H1 (cell line): ENCODE data around the gene PTPRG. TPM values are rescaled to one million over a fixed set of nuclear protein-coding genes. Genes with fewer than 3 reads are reported as not detected.

Source experiments
- JUND ChIP-seq: IDR thresholded peaks from 2 replicates; pipeline ENCODE4 v1.6.1; 2011; ENCODE audit warnings: mild to moderate bottlenecking, improper control_type of control experiment, low read length
- polyA plus RNA-seq, 7 experiments: library from polyadenylated mRNA; depleted of rRNA in 3 of 7; stranded (reverse) in 5 of 7; unstranded in 2 of 7; fragments of >200 nt in 5 of 7; fragments of 200-250 nt in 2 of 7; gene quantifications; 1 replicate in 5 of 7; 2 replicates in 1 of 7; 4 replicates in 1 of 7; pipeline versions ENCODE4 v1.2.1 to v1.2.3, GENCODE V29; 2011 to 2013; ENCODE audit warnings: missing spikeins in 2 of 7, mixed read lengths in 2 of 7
- total RNA-seq: library from RNA; stranded (reverse); fragmentation: NEBNext Ultra II Directional; extraction: Animal tissue kit (Norgen Biotek cat#: 25700); gene quantifications from 2 replicates; pipeline ENCODE4 v1.2.1, GENCODE V29; 2021
- TF ChIP-seq, protein P1 (sequence below), 3 experiments: IDR thresholded peaks; 1 replicate in 2 of 3; 2 replicates in 1 of 3; pipeline versions ENCODE4 v1.5.1 to v1.6.1; 2011; ENCODE audit warnings: low read length in 3 of 3, mild to moderate bottlenecking in 3 of 3, inconsistent platforms in 2 of 3, low read depth in 1 of 3, moderate library complexity in 1 of 3; ENCODE audit not compliant: insufficient read depth in 1 of 3; ENCODE audit errors: control extremely low read depth in 1 of 3

PTPRG gene
- total and polyA plus RNA-seq, 2 of the 8 experiments (the other 6 are each of a cell fraction or from before 2014, with no cell fraction given): 23.3 to 96.2 TPM

DNA sequence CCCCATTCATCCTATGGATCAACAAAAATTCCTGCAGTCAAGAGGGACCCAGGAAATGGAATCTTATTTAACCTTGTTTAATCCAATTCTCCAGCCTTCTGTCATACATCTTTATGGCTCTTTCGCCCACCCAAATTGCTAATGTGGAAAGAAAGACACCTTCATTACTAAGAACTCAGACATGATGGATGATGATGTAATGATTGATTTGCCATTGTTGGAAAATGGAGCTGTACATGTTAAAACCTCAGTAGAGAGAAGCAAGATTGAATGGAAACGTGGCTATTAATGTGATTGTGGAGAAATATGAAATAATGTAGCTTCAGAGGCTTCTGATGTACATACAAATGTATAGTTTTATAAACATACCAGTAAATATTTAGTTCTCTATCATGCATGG lies 15.7 kb upstream of the PTPRG start (continued):
- TF ChIP-seq, protein P1, sequence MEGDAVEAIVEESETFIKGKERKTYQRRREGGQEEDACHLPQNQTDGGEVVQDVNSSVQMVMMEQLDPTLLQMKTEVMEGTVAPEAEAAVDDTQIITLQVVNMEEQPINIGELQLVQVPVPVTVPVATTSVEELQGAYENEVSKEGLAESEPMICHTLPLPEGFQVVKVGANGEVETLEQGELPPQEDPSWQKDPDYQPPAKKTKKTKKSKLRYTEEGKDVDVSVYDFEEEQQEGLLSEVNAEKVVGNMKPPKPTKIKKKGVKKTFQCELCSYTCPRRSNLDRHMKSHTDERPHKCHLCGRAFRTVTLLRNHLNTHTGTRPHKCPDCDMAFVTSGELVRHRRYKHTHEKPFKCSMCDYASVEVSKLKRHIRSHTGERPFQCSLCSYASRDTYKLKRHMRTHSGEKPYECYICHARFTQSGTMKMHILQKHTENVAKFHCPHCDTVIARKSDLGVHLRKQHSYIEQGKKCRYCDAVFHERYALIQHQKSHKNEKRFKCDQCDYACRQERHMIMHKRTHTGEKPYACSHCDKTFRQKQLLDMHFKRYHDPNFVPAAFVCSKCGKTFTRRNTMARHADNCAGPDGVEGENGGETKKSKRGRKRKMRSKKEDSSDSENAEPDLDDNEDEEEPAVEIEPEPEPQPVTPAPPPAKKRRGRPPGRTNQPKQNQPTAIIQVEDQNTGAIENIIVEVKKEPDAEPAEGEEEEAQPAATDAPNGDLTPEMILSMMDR (IDR thresholded peaks at IDR 0.05; ENCODE audit: control extremely low read depth in 1 of 3, insufficient read depth in 1 of 3, low read depth in 1 of 3, low read length in 3 of 3): no peak
- no peak for TF ChIP-seq JUND
